Measurements from ENCODE around the gene MYB.

DNA sequence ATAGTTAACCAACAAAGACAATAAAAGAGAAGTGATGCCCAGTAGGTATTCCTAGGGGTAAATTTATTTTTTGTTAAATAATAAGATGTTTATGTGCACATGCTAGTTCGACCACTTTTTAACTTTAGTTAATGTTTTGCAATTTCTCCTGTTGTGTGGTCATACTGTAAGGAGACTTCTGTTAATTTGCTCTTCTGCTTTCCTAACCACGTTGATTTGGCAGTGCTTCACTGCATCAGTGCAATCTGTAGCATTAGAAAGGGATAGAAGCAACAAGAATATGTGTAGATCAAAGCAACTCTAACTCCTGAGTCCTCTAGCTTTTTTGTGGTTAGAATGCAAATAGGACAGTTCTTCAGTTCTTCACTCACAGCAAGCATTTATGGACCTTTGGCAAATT, 13.9 kb downstream of the MYB start:
- no peak for TF ChIP-seq CTCF (IDR thresholded peaks at IDR 0.05)
- no peak for TF ChIP-seq POLR2A (IDR thresholded peaks at IDR 0.05)
- TF ChIP-seq POLR2AphosphoS5 (IDR thresholded peaks at IDR 0.05) = no peak
